ENCODE measurements around the gene SLCO2B1.
A peak's percentile ranks its signal among the peaks of the same experiment; 100 is the strongest.

Gene SLCO2B1

DNA sequence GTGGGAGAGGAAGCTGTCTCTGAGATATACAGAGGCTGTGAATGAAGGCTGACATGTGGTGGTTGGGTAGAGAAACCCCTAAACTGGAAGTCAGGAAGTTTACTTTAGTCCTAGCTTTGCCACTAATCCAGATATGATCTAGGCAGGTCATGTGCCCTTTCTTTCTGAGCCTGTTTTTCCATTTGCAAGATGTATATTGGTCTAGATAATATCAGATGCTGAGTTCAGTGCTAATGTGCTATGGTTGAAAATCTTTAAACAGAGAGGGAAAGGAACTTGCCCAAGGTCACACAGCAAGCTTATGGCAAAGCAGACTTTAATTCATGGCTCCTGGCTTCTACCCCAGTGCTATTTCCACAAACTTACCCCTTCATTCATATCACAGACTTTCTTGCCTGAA lies 63.9 kb downstream of the SLCO2B1 start:
- Histone ChIP-seq H3K27me3 (ENCODE audit: insufficient read depth, low read length, poor library complexity) (no peaks in the 10 kb centered on the region), H2AFZ (ENCODE audit: low read depth, low read length) (no peak overlapping the region), H3K36me3 (ENCODE audit: insufficient read depth, low read length) (no peaks in the 10 kb centered on the region), H3K27ac (ENCODE audit: low read length) (no peak overlapping the region), H3K9ac (ENCODE audit: low read depth, low read length) (no peak overlapping the region), H3K9me3 (ENCODE audit: insufficient read depth, low read length, severe bottlenecking) (no peaks in the 10 kb centered on the region), H3K4me2 (ENCODE audit: insufficient read depth, low read length) (no peak overlapping the region), H3K79me2 (ENCODE audit: insufficient read depth, low read length) (no peaks in the 10 kb centered on the region), H3K4me3 (ENCODE audit: low read depth in 1 of 2, low read length in 2 of 2) (no peak overlapping the region), H4K20me1 (ENCODE audit: insufficient read depth, low read length) (no peaks in the 10 kb centered on the region), H3K4me1 (ENCODE audit: insufficient read depth, low read length) (no peaks in the 10 kb centered on the region)
- TF ChIP-seq, protein P1, sequence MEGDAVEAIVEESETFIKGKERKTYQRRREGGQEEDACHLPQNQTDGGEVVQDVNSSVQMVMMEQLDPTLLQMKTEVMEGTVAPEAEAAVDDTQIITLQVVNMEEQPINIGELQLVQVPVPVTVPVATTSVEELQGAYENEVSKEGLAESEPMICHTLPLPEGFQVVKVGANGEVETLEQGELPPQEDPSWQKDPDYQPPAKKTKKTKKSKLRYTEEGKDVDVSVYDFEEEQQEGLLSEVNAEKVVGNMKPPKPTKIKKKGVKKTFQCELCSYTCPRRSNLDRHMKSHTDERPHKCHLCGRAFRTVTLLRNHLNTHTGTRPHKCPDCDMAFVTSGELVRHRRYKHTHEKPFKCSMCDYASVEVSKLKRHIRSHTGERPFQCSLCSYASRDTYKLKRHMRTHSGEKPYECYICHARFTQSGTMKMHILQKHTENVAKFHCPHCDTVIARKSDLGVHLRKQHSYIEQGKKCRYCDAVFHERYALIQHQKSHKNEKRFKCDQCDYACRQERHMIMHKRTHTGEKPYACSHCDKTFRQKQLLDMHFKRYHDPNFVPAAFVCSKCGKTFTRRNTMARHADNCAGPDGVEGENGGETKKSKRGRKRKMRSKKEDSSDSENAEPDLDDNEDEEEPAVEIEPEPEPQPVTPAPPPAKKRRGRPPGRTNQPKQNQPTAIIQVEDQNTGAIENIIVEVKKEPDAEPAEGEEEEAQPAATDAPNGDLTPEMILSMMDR (IDR thresholded peaks at IDR 0.05; ENCODE audit: borderline replicate concordance, extremely low read depth, low read length, poor library complexity, severe bottlenecking), result no peak
- TF ChIP-seq EZH2 (IDR thresholded peaks at IDR 0.05; ENCODE audit: borderline replicate concordance, low read depth, low read length, severe bottlenecking), result no peak
- no peak for DNase-seq
- no peak for ATAC-seq (ENCODE audit: insufficient read depth, low read depth)

DNA sequence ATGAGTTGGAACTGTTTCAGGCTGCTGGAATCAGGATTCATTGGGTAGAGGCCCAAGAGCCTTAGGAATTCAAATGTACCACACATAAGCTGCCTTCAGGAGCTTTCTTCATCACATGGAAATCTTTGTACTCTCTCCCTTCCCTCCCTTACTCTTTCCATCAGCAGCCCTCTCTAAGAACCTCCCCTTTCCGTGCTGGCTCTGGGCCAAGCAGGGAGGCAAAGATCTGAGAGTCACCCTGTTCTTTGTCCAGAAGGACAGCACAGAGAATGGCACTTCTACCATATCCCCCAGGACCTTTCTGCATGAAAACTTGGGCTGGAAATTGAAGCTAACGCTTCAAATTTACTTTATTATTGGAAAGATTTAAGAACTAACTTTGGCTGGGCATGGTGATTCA lies 69.0 kb downstream of the SLCO2B1 start:
- TF ChIP-seq, protein P1 (IDR thresholded peaks at IDR 0.05; ENCODE audit: borderline replicate concordance, extremely low read depth, low read length, poor library complexity, severe bottlenecking), result no peak
- no peak for TF ChIP-seq EZH2 (IDR thresholded peaks at IDR 0.05; ENCODE audit: borderline replicate concordance, low read depth, low read length, severe bottlenecking)
- no peaks in the 10 kb centered on the region for H3K4me1 ChIP-seq (ENCODE audit: insufficient read depth, low read length)
- DNase-seq, result no peak
- ATAC-seq (ENCODE audit: insufficient read depth, low read depth), result no peak
- no peak overlapping the region for H3K4me3 ChIP-seq (ENCODE audit: low read depth in 1 of 2, low read length in 2 of 2)
- no peak overlapping the region for H3K9ac ChIP-seq (ENCODE audit: low read depth, low read length)
- no peak overlapping the region for H3K27ac ChIP-seq (ENCODE audit: low read length)
- no peaks in the 10 kb centered on the region for H3K79me2 ChIP-seq (ENCODE audit: insufficient read depth, low read length)
- H4K20me1 ChIP-seq (ENCODE audit: insufficient read depth, low read length), result no peaks in the 10 kb centered on the region
- H3K4me2 ChIP-seq (ENCODE audit: insufficient read depth, low read length), result no peak overlapping the region
- H2AFZ ChIP-seq (ENCODE audit: low read depth, low read length), result no peak overlapping the region
- no peaks in the 10 kb centered on the region for H3K9me3 ChIP-seq (ENCODE audit: insufficient read depth, low read length, severe bottlenecking)
- H3K27me3 ChIP-seq (ENCODE audit: insufficient read depth, low read length, poor library complexity), result no peaks in the 10 kb centered on the region
- no peaks in the 10 kb centered on the region for H3K36me3 ChIP-seq (ENCODE audit: insufficient read depth, low read length)

DNA sequence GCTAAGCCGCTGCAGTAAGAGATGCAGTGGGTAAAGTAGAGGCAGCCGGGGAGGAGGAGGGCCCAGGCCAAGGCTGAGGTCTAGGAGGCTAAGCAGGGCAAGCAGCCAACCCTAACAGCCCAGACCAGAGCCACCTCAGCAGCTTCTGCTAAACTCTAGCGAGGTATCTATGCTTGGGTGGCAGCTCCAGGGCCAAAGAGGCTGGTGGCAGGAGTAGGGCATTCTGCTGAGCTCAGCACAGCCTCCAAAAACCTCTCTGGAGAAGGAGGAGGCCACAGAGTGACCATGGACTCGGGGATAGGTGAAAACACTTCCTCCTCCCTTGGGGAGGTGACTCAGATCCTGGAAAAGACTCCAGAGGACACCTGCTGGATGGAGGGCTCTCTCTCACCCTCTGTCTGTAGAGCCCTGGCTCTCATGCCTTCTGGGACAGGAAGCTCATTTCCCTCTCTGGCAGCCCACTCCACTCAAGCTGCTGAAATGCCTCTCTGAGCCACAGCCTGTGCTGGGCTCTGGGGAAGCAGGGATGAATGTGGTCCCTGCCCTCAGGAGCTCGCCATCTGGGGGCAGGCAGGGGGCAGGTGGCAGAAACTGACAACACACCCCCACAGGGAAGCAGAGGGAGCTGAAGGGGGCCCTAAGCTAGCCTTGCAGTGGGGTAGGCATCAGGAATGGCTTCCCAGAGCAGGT lies 73.2 kb downstream of the SLCO2B1 start:
- H3K4me2 ChIP-seq (ENCODE audit: insufficient read depth, low read length), result no peak overlapping the region
- no peak for TF ChIP-seq EZH2 (IDR thresholded peaks at IDR 0.05; ENCODE audit: borderline replicate concordance, low read depth, low read length, severe bottlenecking)
- TF ChIP-seq, protein P1 (IDR thresholded peaks at IDR 0.05; ENCODE audit: borderline replicate concordance, extremely low read depth, low read length, poor library complexity, severe bottlenecking), result peak; percentile 5
- DNase-seq (no peak), ATAC-seq (ENCODE audit: insufficient read depth, low read depth) (no peak)
- H4K20me1 ChIP-seq (ENCODE audit: insufficient read depth, low read length), result no peaks in the 10 kb centered on the region
- no peaks in the 10 kb centered on the region for H3K9me3 ChIP-seq (ENCODE audit: insufficient read depth, low read length, severe bottlenecking)
- no peak overlapping the region for H3K27ac ChIP-seq (ENCODE audit: low read length)
- H3K4me3 ChIP-seq (ENCODE audit: low read depth in 1 of 2, low read length in 2 of 2), result no peak overlapping the region
- no peaks in the 10 kb centered on the region for H3K4me1 ChIP-seq (ENCODE audit: insufficient read depth, low read length)
- no peaks in the 10 kb centered on the region for H3K27me3 ChIP-seq (ENCODE audit: insufficient read depth, low read length, poor library complexity)
- no peaks in the 10 kb centered on the region for H3K36me3 ChIP-seq (ENCODE audit: insufficient read depth, low read length)
- no peak overlapping the region for H3K9ac ChIP-seq (ENCODE audit: low read depth, low read length)
- no peaks in the 10 kb centered on the region for H3K79me2 ChIP-seq (ENCODE audit: insufficient read depth, low read length)
- H2AFZ ChIP-seq (ENCODE audit: low read depth, low read length), result no peak overlapping the region
